Fibroblast of lung (primary cell): ENCODE data around the gene FBXW9. TPM values are rescaled to one million over a fixed set of nuclear protein-coding genes. Genes with fewer than 3 reads are reported as not detected.
"Not testable (repeated sequence)": the region's sequence is repeated elsewhere in the genome, so short reads cannot be mapped to it uniquely, and the experiment has no call there.

Experiments used
- DNase-seq, 2 donors: peaks; one replicate each; pipeline versions ENCODE4 v3.0.0 to v3.0.0-alpha.2; 2010; ENCODE audit warnings: low read depth in 2 of 2
- H2AFZ ChIP-seq: 2 replicates; pipeline ENCODE4 v1.5.1; 2012; ENCODE audit warnings: low read length, control low read depth, inconsistent platforms
- H3K27ac ChIP-seq: 2 replicates; pipeline ENCODE4 v1.5.1; 2011; ENCODE audit warnings: low read length, control low read depth; ENCODE audit not compliant: insufficient read depth
- H3K27me3 ChIP-seq: 2 replicates; pipeline ENCODE4 v1.5.1; 2011; ENCODE audit warnings: mild to moderate bottlenecking, low read length; ENCODE audit not compliant: control insufficient read depth, insufficient read depth
- H3K36me3 ChIP-seq: 2 replicates; pipeline ENCODE4 v1.5.1; 2011; ENCODE audit warnings: low read length; ENCODE audit not compliant: control insufficient read depth, insufficient read depth
- H3K4me1 ChIP-seq: 2 replicates; pipeline ENCODE4 v1.5.1; 2011; ENCODE audit warnings: low read length; ENCODE audit not compliant: control insufficient read depth, insufficient read depth; ENCODE audit errors: extremely low read depth
- H3K4me2 ChIP-seq: 2 replicates; pipeline ENCODE4 v1.5.1; 2011; ENCODE audit warnings: low read length, control low read depth; ENCODE audit not compliant: insufficient read depth; ENCODE audit errors: extremely low read depth
- H3K4me3 ChIP-seq, 4 experiments: fragments of 200-600 bp in 1 of 4; sonication (generic) in 1 of 4; replicated peaks in 1 of 4; 2 replicates each; pipeline ENCODE4 v1.5.1; 2011 to 2016; ENCODE audit warnings: low read length in 4 of 4, low read depth in 3 of 4, mild to moderate bottlenecking in 3 of 4, control low read depth in 2 of 4, inconsistent platforms in 1 of 4, mixed read lengths in 1 of 4; ENCODE audit not compliant: insufficient read depth in 1 of 4; ENCODE audit errors: control extremely low read depth in 1 of 4
- H3K79me2 ChIP-seq: 2 replicates; pipeline ENCODE4 v1.5.1; 2012; ENCODE audit warnings: mild to moderate bottlenecking, low read length, inconsistent platforms; ENCODE audit not compliant: control insufficient read depth, insufficient read depth
- H3K9ac ChIP-seq: 2 replicates; pipeline ENCODE4 v1.5.1; 2011; ENCODE audit warnings: mild to moderate bottlenecking, low read length, control low read depth; ENCODE audit not compliant: insufficient read depth
- H3K9me3 ChIP-seq: 2 replicates; pipeline ENCODE4 v1.5.1; 2012; ENCODE audit warnings: low read depth, low read length; ENCODE audit not compliant: control insufficient read depth, insufficient read depth
- H4K20me1 ChIP-seq: 2 replicates; pipeline ENCODE4 v1.5.1; 2011; ENCODE audit warnings: low read length; ENCODE audit not compliant: control insufficient read depth, insufficient read depth; ENCODE audit errors: extremely low read depth
- CTCF ChIP-seq, 2 donors: IDR thresholded peaks in 1 of 2; conservative IDR thresholded peaks in 1 of 2; 1 replicate in 1 of 2; 2 replicates in 1 of 2; pipeline ENCODE4 v1.5.1; 2011 to 2012; ENCODE audit warnings: low read length in 2 of 2, control low read depth in 1 of 2, inconsistent platforms in 1 of 2, low read depth in 1 of 2, mild to moderate bottlenecking in 1 of 2
- EZH2 ChIP-seq: IDR thresholded peaks from 2 replicates; pipeline ENCODE4 v1.5.1; 2012; ENCODE audit warnings: low read length, control low read depth, mild to moderate bottlenecking; ENCODE audit errors: missing control alignments
- polyA plus RNA-seq, 2 donors: library from polyadenylated mRNA; depleted of rRNA in 1 of 2; stranded (reverse) in 1 of 2; unstranded in 1 of 2; fragments of >200 nt; gene quantifications; 2 replicates each; pipeline ENCODE4 v1.2.1, GENCODE V29; 2011 to 2012; ENCODE audit warnings: missing spikeins in 1 of 2
- total RNA-seq: library from RNA; depleted of rRNA; stranded (reverse); fragments of >200 nt; gene quantifications from 2 replicates; pipeline ENCODE4 v1.2.1, GENCODE V29; 2014

Gene FBXW9
- total and polyA plus RNA-seq, 2 donors (not counting 1 experiment from before 2014, with no cell fraction given) = 3.3 to 4.4 TPM

- Histone ChIP-seq H4K20me1 (no peaks in the 10 kb centered on the region), H3K4me3 (no peak overlapping the region), H3K79me2 (peaks cover 50% of the 10 kb centered on the region), H3K4me2 (no peak overlapping the region), H3K4me1 (peaks cover 7% of the 10 kb centered on the region), H3K27ac (no peak overlapping the region), H3K9ac (no peak overlapping the region), H2AFZ (no peak overlapping the region), H3K36me3 (peaks cover 33% of the 10 kb centered on the region), H3K9me3 (no peaks in the 10 kb centered on the region), H3K27me3 (no peaks in the 10 kb centered on the region)
- TF ChIP-seq EZH2 (no peak), CTCF (conservative IDR thresholded peaks at IDR 0.05 in 1 of 2, IDR thresholded peaks at IDR 0.05 in 1 of 2; ENCODE audit: low read depth in 1 of 2, low read length in 2 of 2) (no peak)
- DNase-seq = no peak
Observed at GRCh38 chr19:12715929-12716328, 19.5 kb upstream of the FBXW9 start.

GRCh38 chr19:12715102-12715501, 18.7 kb upstream of the FBXW9 start:
- Histone ChIP-seq H3K9ac (no peak overlapping the region), H3K9me3 (no peaks in the 10 kb centered on the region), H3K4me2 (no peak overlapping the region), H3K27me3 (no peaks in the 10 kb centered on the region), H3K79me2 (peaks cover 42% of the 10 kb centered on the region), H4K20me1 (no peaks in the 10 kb centered on the region), H2AFZ (no peak overlapping the region), H3K36me3 (peaks cover 38% of the 10 kb centered on the region), H3K27ac (no peak overlapping the region), H3K4me1 (peaks cover 6% of the 10 kb centered on the region), H3K4me3 (no peak overlapping the region)
- no peak for DNase-seq
- TF ChIP-seq EZH2 (no peak), CTCF (conservative IDR thresholded peaks at IDR 0.05 in 1 of 2, IDR thresholded peaks at IDR 0.05 in 1 of 2; ENCODE audit: low read depth in 1 of 2, low read length in 2 of 2) (no peak)

GRCh38 chr19:12713304-12713703, 16.9 kb upstream of the FBXW9 start:
- not testable (repeated sequence) for H4K20me1 ChIP-seq, DNase-seq, H3K4me2 ChIP-seq, H2AFZ ChIP-seq, H3K4me1 ChIP-seq, H3K27ac ChIP-seq, H3K9me3 ChIP-seq, H3K27me3 ChIP-seq, H3K9ac ChIP-seq, H3K4me3 ChIP-seq
- Histone ChIP-seq H3K79me2 (peaks cover 24% of the 10 kb centered on the region), H3K36me3 (peaks cover 35% of the 10 kb centered on the region)

GRCh38 chr19:12712077-12712476, 15.6 kb upstream of the FBXW9 start:
- not testable (repeated sequence) for H3K4me2 ChIP-seq, DNase-seq, H3K4me3 ChIP-seq, H3K9ac ChIP-seq, H2AFZ ChIP-seq, H3K9me3 ChIP-seq, H3K27me3 ChIP-seq, H4K20me1 ChIP-seq, H3K27ac ChIP-seq, H3K4me1 ChIP-seq
- H3K79me2 ChIP-seq = peaks cover 14% of the 10 kb centered on the region
- H3K36me3 ChIP-seq = peaks cover 35% of the 10 kb centered on the region
